Cerebellar nuclear complex (tissue), 1 donor: Measurements from ENCODE around the gene PLIN3.
"Not testable (repeated sequence)": the region's sequence is repeated elsewhere in the genome, so short reads cannot be mapped to it uniquely, and the experiment has no call there.

Source experiments
- DNase-seq, 2 experiments: peaks; one replicate each; lab custom pipeline; 2025; lab: John Stamatoyannopoulos, UW

The PLIN3 gene

GRCh38 chr19:4891066-4891465 is 23.6 kb upstream of the PLIN3 start:
- DNase-seq = no peak

- no peak for DNase-seq
Observed at GRCh38 chr19:4889034-4889815, 21.8 kb upstream of the PLIN3 start.

- DNase-seq = not testable (repeated sequence)
Observed at GRCh38 chr19:4887803-4888202, 20.3 kb upstream of the PLIN3 start.

GRCh38 chr19:4884993-4885392 is 17.5 kb upstream of the PLIN3 start:
- DNase-seq = not testable (repeated sequence)

GRCh38 chr19:4882874-4883273 is 15.4 kb upstream of the PLIN3 start:
- not testable (repeated sequence) for DNase-seq

GRCh38 chr19:4879041-4879440 is 11.6 kb upstream of the PLIN3 start:
- no peak for DNase-seq

- DNase-seq = no peak
Observed at GRCh38 chr19:4878491-4878968, 11.1 kb upstream of the PLIN3 start.

- no peak for DNase-seq
Observed at GRCh38 chr19:4877753-4878490, 10.5 kb upstream of the PLIN3 start.

GRCh38 chr19:4873930-4874329 is 6.5 kb upstream of the PLIN3 start:
- DNase-seq = no peak

GRCh38 chr19:4871711-4872110 is 4.2 kb upstream of the PLIN3 start:
- DNase-seq = no peak

GRCh38 chr19:4870025-4870700 is 2.7 kb upstream of the PLIN3 start:
- DNase-seq = no peak

GRCh38 chr19:4868286-4868834 is 893 bp upstream of the PLIN3 start:
- DNase-seq = no peak

- DNase-seq = no peak
Observed at GRCh38 chr19:4866595-4867424, 657 bp downstream of the PLIN3 start.

- DNase-seq = no peak
Observed at GRCh38 chr19:4861147-4861546, 6.3 kb downstream of the PLIN3 start.

GRCh38 chr19:4859697-4860096 is 7.8 kb downstream of the PLIN3 start:
- DNase-seq = no peak

GRCh38 chr19:4856468-4856867 is 11.0 kb downstream of the PLIN3 start:
- not testable (repeated sequence) for DNase-seq

GRCh38 chr19:4853506-4853905 is 14.0 kb downstream of the PLIN3 start:
- DNase-seq = not testable (repeated sequence)

GRCh38 chr19:4852484-4852883 is 15.0 kb downstream of the PLIN3 start:
- no peak for DNase-seq

- no peak for DNase-seq
Observed at GRCh38 chr19:4851551-4852290, 15.7 kb downstream of the PLIN3 start.

- DNase-seq = no peak
Observed at GRCh38 chr19:4849019-4849418, 18.4 kb downstream of the PLIN3 start.
